Colon (tissue), 2 donors: ENCODE measurements around the gene SCN7A.

ENCODE experiments used
- FAIRE-seq: peaks from 2 replicates; lab custom pipeline; 2012; peaks lifted over from hg19 to GRCh38; lab: Jason Lieb, UNC
- donor health status: control.
- donor health status: control.

The SCN7A gene

GRCh38 chr2:166404831-166405568 is 89.0 kb downstream of the SCN7A start:
- no peak for FAIRE-seq

GRCh38 chr2:166394245-166394644 is 99.8 kb downstream of the SCN7A start:
- FAIRE-seq = no peak

GRCh38 chr2:166393008-166393407 is 101.0 kb downstream of the SCN7A start:
- no peak for FAIRE-seq

- FAIRE-seq = no peak
Observed at GRCh38 chr2:166388481-166389070, 105.5 kb downstream of the SCN7A start.

GRCh38 chr2:166385313-166385712 is 108.7 kb downstream of the SCN7A start:
- FAIRE-seq = no peak

GRCh38 chr2:166384774-166385173 is 109.3 kb downstream of the SCN7A start:
- FAIRE-seq = no peak

GRCh38 chr2:166382448-166382847 is 111.6 kb downstream of the SCN7A start:
- no peak for FAIRE-seq

- FAIRE-seq = no peak
Observed at GRCh38 chr2:166380615-166381014, 113.4 kb downstream of the SCN7A start.

- FAIRE-seq = no peak
Observed at GRCh38 chr2:166376873-166377272, 117.2 kb downstream of the SCN7A start.

- FAIRE-seq = no peak
Observed at GRCh38 chr2:166376488-166376828, 117.6 kb downstream of the SCN7A start.

- no peak for FAIRE-seq
Observed at GRCh38 chr2:166375736-166376487, 118.1 kb downstream of the SCN7A start, which contains the start of gene SCN9A. Gene SCN9A, minus strand, starts transcription at chr2:166375944. Its CDS starts 64,188 bp downstream, at chr2:166311756.

GRCh38 chr2:166375195-166375735 is 118.8 kb downstream of the SCN7A start:
- no peak for FAIRE-seq

- FAIRE-seq = no peak
Observed at GRCh38 chr2:166373951-166374350, 120.1 kb downstream of the SCN7A start.

- no peak for FAIRE-seq
Observed at GRCh38 chr2:166373539-166373938, 120.5 kb downstream of the SCN7A start.

- no peak for FAIRE-seq
Observed at GRCh38 chr2:166373105-166373504, 120.9 kb downstream of the SCN7A start.

- FAIRE-seq = no peak
Observed at GRCh38 chr2:166372046-166372445, 122.0 kb downstream of the SCN7A start.

- FAIRE-seq = no peak
Observed at GRCh38 chr2:166365803-166366420, 128.1 kb downstream of the SCN7A start.

- no peak for FAIRE-seq
Observed at GRCh38 chr2:166365239-166365638, 128.8 kb downstream of the SCN7A start.

- no peak for FAIRE-seq
Observed at GRCh38 chr2:166364476-166365161, 129.4 kb downstream of the SCN7A start.

GRCh38 chr2:166361351-166362153 is 132.5 kb downstream of the SCN7A start:
- FAIRE-seq = no peak

- FAIRE-seq = no peak
Observed at GRCh38 chr2:166360906-166361305, 133.1 kb downstream of the SCN7A start.
